Mesothelial cell of epicardium (in vitro differentiated cells): ENCODE data around the gene OBP2B. TPM values are rescaled to one million over a fixed set of nuclear protein-coding genes. Genes with fewer than 3 reads are reported as not detected.
A peak's percentile ranks its signal among the peaks of the same experiment; 100 is the strongest.
"Not testable (repeated sequence)": the region's sequence is repeated elsewhere in the genome, so short reads cannot be mapped to it uniquely, and the experiment has no call there.

Experiments used
- DNase-seq, 2 experiments: peaks; one replicate each; pipeline ENCODE4 v3.0.0; 2021; ENCODE audit warnings: low spot score in 2 of 2; ENCODE audit not compliant: unreplicated experiment in 2 of 2
- H3K27ac Mint-ChIP-seq: 2 replicates; pipeline ENCODE4 v1.8.0; 2021; ENCODE audit warnings: mixed read lengths
- H3K27me3 Mint-ChIP-seq: 2 replicates; pipeline ENCODE4 v1.8.0; 2021; ENCODE audit warnings: low read depth, mixed read lengths
- H3K36me3 Mint-ChIP-seq: 2 replicates; pipeline ENCODE4 v1.8.0; 2021; ENCODE audit warnings: mixed read lengths
- H3K4me1 Mint-ChIP-seq: 2 replicates; pipeline ENCODE4 v1.8.0; 2021; ENCODE audit warnings: mixed read lengths
- H3K4me3 Mint-ChIP-seq: 2 replicates; pipeline ENCODE4 v1.8.0; 2021; ENCODE audit warnings: mild to moderate bottlenecking, moderate library complexity, mixed read lengths
- H3K9me3 Mint-ChIP-seq: 2 replicates; pipeline ENCODE4 v1.8.0; 2021; ENCODE audit warnings: mixed read lengths
- CTCF ChIP-seq: fragments of 200-600 bp; sonication (generic); IDR thresholded peaks from one replicate; pipeline ENCODE4 v1.5.0; 2021; ENCODE audit warnings: antibody characterized with exemption; ENCODE audit not compliant: unreplicated experiment
- total RNA-seq: library from RNA; stranded (reverse); gene quantifications from 3 replicates; pipeline ENCODE4 v1.2.1, GENCODE V29; 2021

The OBP2B gene
- total RNA-seq, 1 donor from 2014 or later = not detected

DNA sequence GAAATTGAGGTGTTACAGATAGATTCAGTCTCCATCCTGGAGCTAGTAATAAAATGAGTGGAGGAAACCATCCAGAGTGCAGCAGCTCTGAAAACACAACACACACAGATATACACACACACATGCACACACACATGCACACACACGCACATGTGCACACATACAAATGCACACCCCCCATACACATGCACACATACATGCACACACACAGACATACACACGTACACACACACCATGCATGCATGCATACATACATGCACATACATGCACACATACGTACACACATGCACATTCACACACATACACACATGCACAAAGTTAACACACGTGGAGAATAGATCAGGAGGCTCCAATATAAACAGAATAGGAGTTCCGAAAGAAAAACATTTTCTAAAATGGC, 21.0 kb upstream of the OBP2B start:
- TF ChIP-seq CTCF = no peak
- Mint-ChIP-seq H3K36me3 (no peaks in the 10 kb centered on the region), H3K27ac (no peak overlapping the region), H3K4me3 (no peak overlapping the region), H3K27me3 (peaks cover 12% of the 10 kb centered on the region), H3K9me3 (peaks cover 9% of the 10 kb centered on the region), H3K4me1 (no peaks in the 10 kb centered on the region)
- DNase-seq = no peak

GRCh38 chr9:133228474-133229193, 19.6 kb upstream of the OBP2B start:
- H3K27ac Mint-ChIP-seq, H3K36me3 Mint-ChIP-seq, H3K4me3 Mint-ChIP-seq, H3K9me3 Mint-ChIP-seq, H3K4me1 Mint-ChIP-seq: not testable (repeated sequence)
- peak in 1 of 2 experiments; percentile 35 for DNase-seq
- peaks cover 12% of the 10 kb centered on the region for H3K27me3 Mint-ChIP-seq

DNA sequence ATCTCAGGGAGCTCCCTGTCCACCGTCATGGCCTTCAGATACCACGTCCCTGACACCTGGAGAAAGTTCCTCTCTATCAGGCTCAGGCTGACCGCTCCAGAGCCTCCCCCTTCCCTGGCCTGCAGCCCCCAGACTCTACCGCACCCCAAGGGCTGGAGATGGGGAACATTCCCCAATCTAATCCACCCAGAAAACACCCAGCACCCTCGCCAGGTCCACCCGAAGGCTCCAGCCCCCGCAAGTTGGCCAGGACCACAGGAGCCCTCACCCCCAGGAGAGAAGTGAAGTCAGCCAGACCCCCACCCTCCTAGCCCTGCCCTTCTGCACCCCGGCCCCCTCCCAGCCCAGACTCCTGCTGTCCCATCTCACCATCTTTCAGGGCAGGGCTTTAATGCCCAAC, 18.9 kb upstream of the OBP2B start:
- not testable (repeated sequence) for H3K4me3 Mint-ChIP-seq, H3K4me1 Mint-ChIP-seq, DNase-seq, H3K27ac Mint-ChIP-seq, H3K9me3 Mint-ChIP-seq, H3K36me3 Mint-ChIP-seq
- H3K27me3 Mint-ChIP-seq = peaks cover 15% of the 10 kb centered on the region

DNA sequence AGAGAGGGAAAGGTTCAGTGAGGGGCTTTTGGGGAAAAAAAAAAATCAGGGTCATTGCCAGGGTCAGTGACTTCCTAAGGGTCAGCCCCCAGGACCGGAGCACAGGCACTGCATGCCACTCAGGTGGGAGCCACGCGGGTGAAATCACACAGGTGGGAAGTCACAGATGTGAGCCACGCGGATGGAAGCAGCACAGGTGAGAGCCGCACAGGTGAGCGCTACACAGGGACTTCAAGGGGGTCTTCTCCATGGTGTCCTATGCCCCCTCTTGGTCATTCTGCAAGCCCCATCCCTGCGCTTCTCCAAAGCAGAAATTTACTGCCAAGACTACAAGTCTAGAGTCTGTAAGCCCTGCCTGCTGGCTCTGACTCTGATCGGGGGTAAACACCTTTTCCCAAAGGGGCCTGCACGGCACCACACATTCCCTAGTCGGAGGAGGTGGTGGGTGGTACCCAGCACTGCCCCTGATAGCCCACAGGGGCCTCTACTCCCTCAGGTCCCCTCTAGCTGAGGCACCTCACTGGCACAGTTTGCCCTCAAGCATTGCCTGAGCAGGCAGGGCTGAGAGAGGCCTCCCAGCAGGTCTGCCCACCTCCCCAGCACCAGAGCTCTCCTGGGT, 18.3 kb upstream of the OBP2B start:
- no peak overlapping the region for H3K27ac Mint-ChIP-seq
- peaks cover 15% of the 10 kb centered on the region for H3K27me3 Mint-ChIP-seq
- H3K4me3 Mint-ChIP-seq = no peak overlapping the region

DNA sequence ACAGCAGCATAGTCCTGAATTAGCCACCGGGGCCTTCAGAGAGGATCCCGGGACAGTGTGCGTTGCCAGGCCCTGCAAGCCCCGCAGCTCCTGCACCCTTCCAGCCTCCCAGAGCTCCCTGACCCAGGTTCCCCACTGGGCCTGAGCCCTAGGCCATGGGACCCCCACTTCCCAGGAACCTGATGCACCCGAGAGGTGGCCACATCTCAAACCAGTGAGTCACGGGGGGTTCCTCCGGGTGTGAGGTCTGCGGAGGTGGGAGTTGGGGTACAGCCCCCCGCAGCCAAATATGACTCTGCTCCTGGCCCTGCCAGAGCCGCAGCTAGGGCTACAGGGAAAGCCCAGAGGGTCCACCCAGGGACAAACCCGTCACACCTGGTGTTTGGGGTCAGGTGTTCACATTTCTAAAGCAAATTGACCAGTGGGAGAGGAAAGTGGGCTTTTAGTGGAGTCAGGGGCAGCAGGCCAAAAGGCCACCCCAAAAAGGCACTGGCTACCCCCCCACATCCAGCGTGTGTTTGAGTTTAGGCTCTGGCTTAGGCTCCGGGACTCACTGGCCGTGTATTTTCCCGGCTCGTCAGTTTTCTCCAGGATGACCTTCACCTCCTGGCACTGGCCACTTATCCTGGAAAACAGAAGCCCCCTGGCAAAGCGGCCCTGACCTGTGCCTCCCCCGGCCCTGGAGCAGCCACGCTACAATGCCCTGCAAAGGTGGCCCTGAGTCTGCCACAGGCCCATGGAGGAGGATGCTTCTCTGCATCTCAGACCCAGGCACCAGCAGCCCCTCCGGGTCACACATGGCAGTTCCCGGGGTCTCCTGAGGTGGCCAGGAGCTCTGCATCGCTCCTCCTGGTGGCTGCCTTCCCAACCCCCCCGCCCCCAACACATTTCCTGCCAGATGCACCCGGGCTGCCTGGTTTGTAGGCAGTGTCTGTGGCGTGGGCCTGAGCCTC, 17.4 kb upstream of the OBP2B start:
- Mint-ChIP-seq H3K4me1 (peaks cover 7% of the 10 kb centered on the region), H3K27ac (no peak overlapping the region), H3K27me3 (peaks cover 11% of the 10 kb centered on the region), H3K4me3 (no peak overlapping the region), H3K36me3 (no peaks in the 10 kb centered on the region), H3K9me3 (peaks cover 9% of the 10 kb centered on the region)
- TF ChIP-seq CTCF = no peak
- DNase-seq = no peak

More for the DNA sequence above, 18.3 kb upstream of the OBP2B start:
- Mint-ChIP-seq H3K9me3 (peaks cover 9% of the 10 kb centered on the region), H3K36me3 (no peaks in the 10 kb centered on the region), H3K4me1 (peaks cover 7% of the 10 kb centered on the region)
- DNase-seq = no peak
- no peak for TF ChIP-seq CTCF

DNA sequence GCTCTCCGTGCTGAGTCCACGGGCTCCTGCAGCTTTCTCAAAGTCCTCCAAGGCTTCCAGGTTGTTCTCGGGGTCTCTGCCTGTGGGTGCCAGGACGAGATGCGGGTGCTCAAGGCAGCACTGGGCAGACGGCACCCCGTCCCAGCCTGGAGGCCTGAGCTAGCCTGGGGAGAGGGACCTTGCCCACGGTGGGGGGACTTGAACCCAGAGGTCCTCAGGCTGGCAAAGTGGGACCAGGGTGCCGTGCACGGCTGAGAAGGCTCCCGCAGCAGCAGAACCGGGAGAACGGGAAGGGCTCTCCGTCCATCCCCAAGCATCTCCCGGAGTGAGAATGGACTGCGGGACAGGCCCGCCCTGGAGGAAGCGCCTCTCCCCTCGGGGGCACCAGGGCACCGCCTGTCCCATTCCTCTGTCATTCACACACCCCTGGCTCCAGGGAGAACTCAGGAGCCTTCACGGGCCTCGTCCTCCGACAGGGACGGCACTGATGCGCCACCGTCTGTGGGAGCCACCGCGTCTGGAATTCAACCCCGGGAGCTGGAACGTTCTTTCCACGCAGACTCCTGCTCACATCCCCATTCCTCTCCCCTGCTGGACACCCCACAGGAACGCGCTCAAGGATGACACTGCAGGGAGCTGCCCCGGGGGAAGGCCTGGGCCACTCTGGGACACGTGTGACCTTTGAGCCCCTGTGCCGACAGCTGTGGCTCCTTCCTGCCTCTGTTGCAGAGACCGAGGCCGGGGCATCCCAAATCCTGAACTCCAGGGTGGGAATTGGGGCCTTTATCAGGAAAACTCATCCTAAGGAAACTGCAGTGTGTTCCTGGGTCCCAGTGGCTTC, 16.3 kb upstream of the OBP2B start:
- Mint-ChIP-seq H3K9me3 (peaks cover 12% of the 10 kb centered on the region), H3K27ac (no peak overlapping the region), H3K36me3 (no peaks in the 10 kb centered on the region), H3K27me3 (peaks cover 19% of the 10 kb centered on the region), H3K4me3 (no peak overlapping the region), H3K4me1 (peaks cover 7% of the 10 kb centered on the region)
- TF ChIP-seq CTCF = no peak
- no peak for DNase-seq
